NCI-H146 treated with DMSO at 0.1 percent for 48 hours (cell line): ENCODE measurements around the gene SPRYD3.

ENCODE experiments used
- DNase-seq: peaks from one replicate; lab custom pipeline; 2025; ENCODE audit not compliant: unreplicated experiment; lab: John Stamatoyannopoulos, UW

The SPRYD3 gene

GRCh38 chr12:53078425-53079225, 565 bp downstream of the SPRYD3 start:
- DNase-seq, result no peak

- DNase-seq, result no peak
Observed at GRCh38 chr12:53077030-53077429, 2.2 kb downstream of the SPRYD3 start.

GRCh38 chr12:53076461-53076860, 2.7 kb downstream of the SPRYD3 start:
- no peak for DNase-seq

- DNase-seq, result no peak
Observed at GRCh38 chr12:53074999-53075370, 4.2 kb downstream of the SPRYD3 start.

GRCh38 chr12:53074283-53074998, 4.7 kb downstream of the SPRYD3 start:
- DNase-seq, result no peak

- no peak for DNase-seq
Observed at GRCh38 chr12:53073881-53074280, 5.3 kb downstream of the SPRYD3 start.

- no peak for DNase-seq
Observed at GRCh38 chr12:53071591-53072551, 7.3 kb downstream of the SPRYD3 start.

GRCh38 chr12:53070877-53071492, 8.2 kb downstream of the SPRYD3 start:
- no peak for DNase-seq

- DNase-seq, result no peak
Observed at GRCh38 chr12:53069621-53070410, 9.4 kb downstream of the SPRYD3 start.

GRCh38 chr12:53068811-53069585, 10.2 kb downstream of the SPRYD3 start:
- no peak for DNase-seq

GRCh38 chr12:53067993-53068770, 11.0 kb downstream of the SPRYD3 start:
- no peak for DNase-seq

- no peak for DNase-seq
Observed at GRCh38 chr12:53067074-53067992, 11.9 kb downstream of the SPRYD3 start.

GRCh38 chr12:53065975-53066931, 12.9 kb downstream of the SPRYD3 start:
- peak; percentile 31 for DNase-seq

- no peak for DNase-seq
Observed at GRCh38 chr12:53065470-53065869, 13.7 kb downstream of the SPRYD3 start.

- no peak for DNase-seq
Observed at GRCh38 chr12:53064613-53065436, 14.4 kb downstream of the SPRYD3 start.
